HepG2 (cell line): ENCODE measurements around the gene OGFR. TPM values are rescaled to one million over a fixed set of nuclear protein-coding genes. Genes with fewer than 3 reads are reported as not detected.

Experiments
- DNMT1 ChIP-seq: sonication (generic); formaldehyde crosslinking; IDR thresholded peaks from 2 replicates; pipeline ENCODE4 v1.5.1; 2020; ENCODE audit warnings: mild to moderate bottlenecking, missing genetic modification reagents
- ISX ChIP-seq: sonication (generic); formaldehyde crosslinking; conservative IDR thresholded peaks from 2 replicates; pipeline ENCODE4 v1.5.0; 2020; ENCODE audit warnings: missing genetic modification reagents
- MZF1 ChIP-seq: sonication (generic); formaldehyde crosslinking; IDR thresholded peaks from 2 replicates; pipeline ENCODE4 v1.8.1; 2023; ENCODE audit warnings: mild to moderate bottlenecking, missing genetic modification reagents, borderline replicate concordance
- NFKBIZ ChIP-seq: IDR thresholded peaks from 2 replicates; pipeline ENCODE4 v1.6.1; 2018; ENCODE audit warnings: missing genetic modification reagents, missing compliant biosample characterization
- NFRKB ChIP-seq: fragments of 450-650 bp; IDR thresholded peaks from 2 replicates; pipeline ENCODE4 v1.6.1; 2017
- RARA ChIP-seq: IDR thresholded peaks from 2 replicates; pipeline ENCODE4 v1.6.1; 2016; ENCODE audit warnings: missing genetic modification reagents, missing compliant biosample characterization
- ZFP36L2 ChIP-seq: sonication (generic); formaldehyde crosslinking; IDR thresholded peaks from 2 replicates; pipeline ENCODE4 v1.4.0; 2020; ENCODE audit warnings: missing genetic modification reagents
- ZNF44 ChIP-seq: sonication (generic); formaldehyde crosslinking; IDR thresholded peaks from 2 replicates; pipeline ENCODE4 v1.5.1; 2020; ENCODE audit warnings: mild to moderate bottlenecking, missing genetic modification reagents
- ZNF547 ChIP-seq: sonication (generic); formaldehyde crosslinking; IDR thresholded peaks from 2 replicates; pipeline ENCODE4 v1.5.1; 2020; ENCODE audit warnings: mild to moderate bottlenecking, missing genetic modification reagents
- ZNF761 ChIP-seq: sonication (generic); formaldehyde crosslinking; conservative IDR thresholded peaks from 2 replicates; pipeline ENCODE4 v1.4.0; 2020; ENCODE audit warnings: mild to moderate bottlenecking, missing genetic modification reagents
- ZNF782 ChIP-seq: sonication (generic); formaldehyde crosslinking; IDR thresholded peaks from 2 replicates; pipeline ENCODE4 v1.4.0; 2020; ENCODE audit warnings: missing genetic modification reagents, mild to moderate bottlenecking, borderline replicate concordance
- polyA plus RNA-seq, 8 experiments: library from polyadenylated mRNA; depleted of rRNA in 3 of 8; stranded (reverse) in 7 of 8; unstranded in 1 of 8; fragments of >200 nt; fragmentation: Illumina TruSeq in 4 of 8; extraction: Trizol in 4 of 8; gene quantifications; 2 replicates each; pipeline versions ENCODE4 v1.2.1 to v1.2.3, GENCODE V29; 2011 to 2016; ENCODE audit warnings: low read depth in 4 of 8, missing spikeins in 1 of 8, mixed read lengths in 1 of 8; ENCODE audit not compliant: insufficient read depth in 1 of 8
- total RNA-seq, 5 experiments: library from RNA; depleted of rRNA; stranded (reverse); fragments of >200 nt; fragmentation: Illumina TruSeq; extraction: Trizol; gene quantifications; 2 replicates each; pipeline ENCODE4 v1.2.3, GENCODE V29; 2016; ENCODE audit warnings: low read depth in 1 of 5
- TF ChIP-seq, protein P1 (sequence below): IDR thresholded peaks from 2 replicates; pipeline ENCODE4 v1.6.1; 2012; ENCODE audit warnings: low read depth, low read length, improper control_type of control experiment
- TF ChIP-seq, protein P2 (sequence below): sonication (generic); formaldehyde crosslinking; IDR thresholded peaks from 2 replicates; pipeline ENCODE4 v1.8.0; 2022; ENCODE audit warnings: mild to moderate bottlenecking, missing genetic modification reagents, borderline replicate concordance
- TF ChIP-seq, protein P3 (sequence below): sonication (generic); formaldehyde crosslinking; IDR thresholded peaks from 2 replicates; pipeline ENCODE4 v1.5.0; 2020; ENCODE audit warnings: mild to moderate bottlenecking, low read depth, missing genetic modification reagents, borderline replicate concordance
- TF ChIP-seq, protein P4 (sequence below): sonication (generic); formaldehyde crosslinking; IDR thresholded peaks from 2 replicates; pipeline ENCODE4 v1.4.0; 2020; ENCODE audit warnings: missing genetic modification reagents
- TF ChIP-seq, protein P5 (sequence below): IDR thresholded peaks from 2 replicates; pipeline ENCODE4 v1.6.1; 2016; ENCODE audit warnings: control low read depth
- TF ChIP-seq, protein P6 (sequence below): sonication (generic); formaldehyde crosslinking; IDR thresholded peaks from 2 replicates; pipeline ENCODE4 v1.9.0; 2021; ENCODE audit warnings: missing genetic modification reagents, mild to moderate bottlenecking, borderline replicate concordance

OGFR gene
- total and polyA plus RNA-seq, 2 of the 13 experiments (the other 11 are each of a cell fraction or from before 2014, with no cell fraction given): 47.7 to 81.8 TPM

DNA sequence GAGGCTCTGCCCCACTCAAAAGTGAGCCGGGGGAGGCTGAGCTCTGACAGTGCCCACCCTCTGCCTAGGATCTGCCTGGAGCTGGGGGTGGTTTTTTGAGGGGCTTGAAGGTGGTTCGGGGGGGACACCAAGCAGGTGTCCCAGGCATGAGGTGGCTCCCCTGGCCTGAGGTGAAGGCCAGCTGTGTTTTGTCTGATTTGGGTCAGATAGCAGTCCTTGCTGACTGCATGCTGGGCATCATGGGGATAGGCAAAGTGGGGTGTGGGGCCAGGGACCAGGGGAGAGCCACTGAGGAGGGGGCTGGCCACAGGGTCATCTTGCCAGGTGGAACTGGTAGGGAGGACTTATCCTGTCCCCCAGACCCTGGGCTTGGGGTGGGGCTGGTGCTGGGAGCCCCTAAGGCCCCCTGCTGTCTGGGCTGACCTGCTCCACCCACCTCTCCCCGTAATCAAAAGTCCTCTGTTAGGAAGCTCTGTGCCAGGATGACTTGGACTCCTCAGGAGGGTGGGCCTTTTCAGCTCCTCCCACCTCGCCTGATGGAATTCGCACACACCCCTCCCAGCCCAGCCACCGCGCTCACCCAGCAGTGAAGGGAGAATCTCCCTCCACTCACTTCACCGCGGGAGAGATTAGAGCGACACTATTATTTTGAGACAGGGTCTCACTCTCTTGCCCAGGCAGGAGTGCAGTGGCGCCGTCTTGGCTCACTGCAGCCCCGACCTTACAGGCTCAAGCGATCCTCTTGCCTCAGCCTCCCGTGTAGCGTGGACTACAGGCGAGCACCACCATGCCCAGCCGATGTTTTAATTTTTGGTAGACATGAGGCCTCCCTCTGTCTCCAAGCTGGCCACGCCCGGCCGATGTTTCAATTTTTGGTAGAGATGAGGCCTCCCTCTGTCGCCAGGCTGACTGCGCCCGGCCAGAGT lies 10.7 kb downstream of the OGFR start (continued):
- TF ChIP-seq, protein P1, sequence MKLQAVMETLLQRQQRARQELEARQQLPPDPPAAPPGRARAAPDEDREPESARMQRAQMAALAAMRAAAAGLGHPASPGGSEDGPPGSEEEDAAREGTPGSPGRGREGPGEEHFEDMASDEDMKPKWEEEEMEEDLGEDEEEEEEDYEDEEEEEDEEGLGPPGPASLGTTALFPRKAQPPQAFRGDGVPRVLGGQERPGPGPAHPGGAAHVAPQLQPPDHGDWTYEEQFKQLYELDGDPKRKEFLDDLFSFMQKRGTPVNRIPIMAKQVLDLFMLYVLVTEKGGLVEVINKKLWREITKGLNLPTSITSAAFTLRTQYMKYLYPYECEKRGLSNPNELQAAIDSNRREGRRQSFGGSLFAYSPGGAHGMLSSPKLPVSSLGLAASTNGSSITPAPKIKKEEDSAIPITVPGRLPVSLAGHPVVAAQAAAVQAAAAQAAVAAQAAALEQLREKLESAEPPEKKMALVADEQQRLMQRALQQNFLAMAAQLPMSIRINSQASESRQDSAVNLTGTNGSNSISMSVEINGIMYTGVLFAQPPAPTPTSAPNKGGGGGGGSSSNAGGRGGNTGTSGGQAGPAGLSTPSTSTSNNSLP: no peak
- TF ChIP-seq NFKBIZ (CRISPR knock-in tag) (0 out of 2 replicates have a peak, but pooled peaks have one; percentile 21), ZNF547 (no peak), ZFP36L2 (no peak), MZF1 (no peak), ZNF782 (CRISPR knock-in tag) (peak; percentile 40; the same call in 1 of the 2 replicates), NFRKB (no peak), ZNF44 (CRISPR knock-in tag) (no peak), DNMT1 (CRISPR knock-in tag) (0 out of 2 replicates have a peak, but pooled peaks have one; percentile 35), ISX (CRISPR knock-in tag) (no peak), ZNF761 (CRISPR knock-in tag) (0 out of 2 replicates have a peak, but pooled peaks have one; percentile 65), RARA (CRISPR knock-in tag) (no peak)
- TF ChIP-seq, protein P2, sequence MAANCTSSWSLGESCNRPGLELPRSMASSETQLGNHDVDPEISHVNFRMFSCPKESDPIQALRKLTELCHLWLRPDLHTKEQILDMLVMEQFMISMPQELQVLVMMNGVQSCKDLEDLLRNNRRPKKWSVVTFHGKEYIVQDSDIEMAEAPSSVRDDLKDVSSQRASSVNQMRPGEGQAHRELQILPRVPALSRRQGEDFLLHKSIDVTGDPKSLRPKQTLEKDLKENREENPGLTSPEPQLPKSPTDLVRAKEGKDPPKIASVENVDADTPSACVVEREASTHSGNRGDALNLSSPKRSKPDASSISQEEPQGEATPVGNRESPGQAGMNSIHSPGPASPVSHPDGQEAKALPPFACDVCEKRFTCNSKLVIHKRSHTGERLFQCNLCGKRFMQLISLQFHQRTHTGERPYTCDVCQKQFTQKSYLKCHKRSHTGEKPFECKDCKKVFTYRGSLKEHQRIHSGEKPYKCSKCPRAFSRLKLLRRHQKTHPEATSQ (CRISPR knock-in tag): no peak
- TF ChIP-seq, protein P3, sequence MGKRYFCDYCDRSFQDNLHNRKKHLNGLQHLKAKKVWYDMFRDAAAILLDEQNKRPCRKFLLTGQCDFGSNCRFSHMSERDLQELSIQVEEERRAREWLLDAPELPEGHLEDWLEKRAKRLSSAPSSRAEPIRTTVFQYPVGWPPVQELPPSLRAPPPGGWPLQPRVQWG: no peak
- TF ChIP-seq, protein P4, sequence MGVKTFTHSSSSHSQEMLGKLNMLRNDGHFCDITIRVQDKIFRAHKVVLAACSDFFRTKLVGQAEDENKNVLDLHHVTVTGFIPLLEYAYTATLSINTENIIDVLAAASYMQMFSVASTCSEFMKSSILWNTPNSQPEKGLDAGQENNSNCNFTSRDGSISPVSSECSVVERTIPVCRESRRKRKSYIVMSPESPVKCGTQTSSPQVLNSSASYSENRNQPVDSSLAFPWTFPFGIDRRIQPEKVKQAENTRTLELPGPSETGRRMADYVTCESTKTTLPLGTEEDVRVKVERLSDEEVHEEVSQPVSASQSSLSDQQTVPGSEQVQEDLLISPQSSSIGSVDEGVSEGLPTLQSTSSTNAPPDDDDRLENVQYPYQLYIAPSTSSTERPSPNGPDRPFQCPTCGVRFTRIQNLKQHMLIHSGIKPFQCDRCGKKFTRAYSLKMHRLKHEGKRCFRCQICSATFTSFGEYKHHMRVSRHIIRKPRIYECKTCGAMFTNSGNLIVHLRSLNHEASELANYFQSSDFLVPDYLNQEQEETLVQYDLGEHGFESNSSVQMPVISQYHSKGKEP (CRISPR knock-in tag): no peak
- TF ChIP-seq, protein P5, sequence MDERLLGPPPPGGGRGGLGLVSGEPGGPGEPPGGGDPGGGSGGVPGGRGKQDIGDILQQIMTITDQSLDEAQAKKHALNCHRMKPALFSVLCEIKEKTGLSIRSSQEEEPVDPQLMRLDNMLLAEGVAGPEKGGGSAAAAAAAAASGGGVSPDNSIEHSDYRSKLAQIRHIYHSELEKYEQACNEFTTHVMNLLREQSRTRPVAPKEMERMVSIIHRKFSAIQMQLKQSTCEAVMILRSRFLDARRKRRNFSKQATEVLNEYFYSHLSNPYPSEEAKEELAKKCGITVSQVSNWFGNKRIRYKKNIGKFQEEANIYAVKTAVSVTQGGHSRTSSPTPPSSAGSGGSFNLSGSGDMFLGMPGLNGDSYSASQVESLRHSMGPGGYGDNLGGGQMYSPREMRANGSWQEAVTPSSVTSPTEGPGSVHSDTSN: no peak
- TF ChIP-seq, protein P6, sequence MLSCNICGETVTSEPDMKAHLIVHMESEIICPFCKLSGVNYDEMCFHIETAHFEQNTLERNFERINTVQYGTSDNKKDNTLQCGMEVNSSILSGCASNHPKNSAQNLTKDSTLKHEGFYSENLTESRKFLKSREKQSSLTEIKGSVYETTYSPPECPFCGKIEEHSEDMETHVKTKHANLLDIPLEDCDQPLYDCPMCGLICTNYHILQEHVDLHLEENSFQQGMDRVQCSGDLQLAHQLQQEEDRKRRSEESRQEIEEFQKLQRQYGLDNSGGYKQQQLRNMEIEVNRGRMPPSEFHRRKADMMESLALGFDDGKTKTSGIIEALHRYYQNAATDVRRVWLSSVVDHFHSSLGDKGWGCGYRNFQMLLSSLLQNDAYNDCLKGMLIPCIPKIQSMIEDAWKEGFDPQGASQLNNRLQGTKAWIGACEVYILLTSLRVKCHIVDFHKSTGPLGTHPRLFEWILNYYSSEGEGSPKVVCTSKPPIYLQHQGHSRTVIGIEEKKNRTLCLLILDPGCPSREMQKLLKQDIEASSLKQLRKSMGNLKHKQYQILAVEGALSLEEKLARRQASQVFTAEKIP (CRISPR knock-in tag): no peak
